OCI-M2 (cell line): ENCODE data around the gene CABP7.

Source experiments
- DNase-seq: peaks from one replicate; lab custom pipeline; 2025; ENCODE audit not compliant: unreplicated experiment; lab: John Stamatoyannopoulos, UW

CABP7 gene

GRCh38 chr22:29769723-29770321 is 50.0 kb downstream of the CABP7 start:
- DNase-seq, result no peak

GRCh38 chr22:29772170-29772641 is 52.4 kb downstream of the CABP7 start:
- no peak for DNase-seq

GRCh38 chr22:29773233-29773632 is 53.4 kb downstream of the CABP7 start:
- DNase-seq, result no peak

- no peak for DNase-seq
Observed at GRCh38 chr22:29780220-29780619, 60.4 kb downstream of the CABP7 start.

- peak; percentile 72 for DNase-seq
Observed at GRCh38 chr22:29780748-29781676, 61.2 kb downstream of the CABP7 start.
